GM12872 (cell line): ENCODE measurements around the gene NDUFA3.

Experiments
- CTCF ChIP-seq: IDR thresholded peaks from 3 replicates; pipeline ENCODE4 v1.5.1; 2011; ENCODE audit warnings: low read depth, mild to moderate bottlenecking, low read length, moderate library complexity; ENCODE audit not compliant: insufficient read depth

NDUFA3 gene

GRCh38 chr19:54155694-54156093 is 53.0 kb downstream of the NDUFA3 start:
- TF ChIP-seq CTCF: no peak

GRCh38 chr19:54156490-54156889 is 53.8 kb downstream of the NDUFA3 start:
- TF ChIP-seq CTCF: no peak

- TF ChIP-seq CTCF: no peak
Measured at GRCh38 chr19:54156953-54157352, 54.3 kb downstream of the NDUFA3 start.
